Astrocyte of the spinal cord (primary cell): Measurements from ENCODE around the gene CLIC1.

Experiments
- DNase-seq: peaks from one replicate; pipeline ENCODE4 v3.0.0; 2011; ENCODE audit warnings: low read depth, low spot score
- H3K4me3 ChIP-seq: 2 replicates; pipeline ENCODE4 v1.5.1; 2011; ENCODE audit warnings: low read depth, mild to moderate bottlenecking, low read length, moderate library complexity
- in situ Hi-C: cut with HindIII; loops from 2 replicates; pipeline ENCODE4 v1.10.0; 2017; ENCODE audit warnings: low sequenced_read_pairs
- TF ChIP-seq, protein P1 (sequence below): IDR thresholded peaks from 2 replicates; pipeline ENCODE4 v1.5.1; 2012; ENCODE audit warnings: low read depth, mild to moderate bottlenecking, low read length, inconsistent platforms

CLIC1 gene

DNA sequence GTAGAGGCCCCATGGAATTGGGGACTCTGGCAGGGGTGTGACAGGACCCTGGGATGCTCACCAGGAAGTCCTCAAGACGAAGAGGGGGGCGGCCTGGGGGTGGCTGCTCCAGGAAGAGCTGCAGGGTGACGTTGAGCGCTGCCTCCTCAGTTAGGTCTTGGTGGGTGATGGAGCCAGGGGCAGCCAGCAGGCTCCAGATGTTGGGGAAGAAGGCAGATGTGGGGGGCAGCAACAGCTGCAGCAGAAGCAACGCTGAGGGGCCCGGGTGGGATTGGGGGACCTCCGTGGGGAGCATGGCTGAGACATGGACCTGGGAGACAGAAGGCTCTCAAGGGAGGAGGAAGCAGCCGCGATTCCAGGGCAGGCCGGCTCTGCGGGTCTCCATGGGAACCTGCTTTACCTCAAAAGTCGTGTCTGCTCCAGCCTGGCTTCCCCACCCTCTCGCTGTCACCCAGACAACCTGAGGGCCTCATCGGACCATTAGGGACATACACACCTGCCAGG lies 40.2 kb upstream of the CLIC1 start:
- TF ChIP-seq, protein P1, sequence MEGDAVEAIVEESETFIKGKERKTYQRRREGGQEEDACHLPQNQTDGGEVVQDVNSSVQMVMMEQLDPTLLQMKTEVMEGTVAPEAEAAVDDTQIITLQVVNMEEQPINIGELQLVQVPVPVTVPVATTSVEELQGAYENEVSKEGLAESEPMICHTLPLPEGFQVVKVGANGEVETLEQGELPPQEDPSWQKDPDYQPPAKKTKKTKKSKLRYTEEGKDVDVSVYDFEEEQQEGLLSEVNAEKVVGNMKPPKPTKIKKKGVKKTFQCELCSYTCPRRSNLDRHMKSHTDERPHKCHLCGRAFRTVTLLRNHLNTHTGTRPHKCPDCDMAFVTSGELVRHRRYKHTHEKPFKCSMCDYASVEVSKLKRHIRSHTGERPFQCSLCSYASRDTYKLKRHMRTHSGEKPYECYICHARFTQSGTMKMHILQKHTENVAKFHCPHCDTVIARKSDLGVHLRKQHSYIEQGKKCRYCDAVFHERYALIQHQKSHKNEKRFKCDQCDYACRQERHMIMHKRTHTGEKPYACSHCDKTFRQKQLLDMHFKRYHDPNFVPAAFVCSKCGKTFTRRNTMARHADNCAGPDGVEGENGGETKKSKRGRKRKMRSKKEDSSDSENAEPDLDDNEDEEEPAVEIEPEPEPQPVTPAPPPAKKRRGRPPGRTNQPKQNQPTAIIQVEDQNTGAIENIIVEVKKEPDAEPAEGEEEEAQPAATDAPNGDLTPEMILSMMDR, result no peak
- H3K4me3 ChIP-seq, result no peak overlapping the region
- in situ Hi-C loops, result no loop called here
- DNase-seq, result no peak

DNA sequence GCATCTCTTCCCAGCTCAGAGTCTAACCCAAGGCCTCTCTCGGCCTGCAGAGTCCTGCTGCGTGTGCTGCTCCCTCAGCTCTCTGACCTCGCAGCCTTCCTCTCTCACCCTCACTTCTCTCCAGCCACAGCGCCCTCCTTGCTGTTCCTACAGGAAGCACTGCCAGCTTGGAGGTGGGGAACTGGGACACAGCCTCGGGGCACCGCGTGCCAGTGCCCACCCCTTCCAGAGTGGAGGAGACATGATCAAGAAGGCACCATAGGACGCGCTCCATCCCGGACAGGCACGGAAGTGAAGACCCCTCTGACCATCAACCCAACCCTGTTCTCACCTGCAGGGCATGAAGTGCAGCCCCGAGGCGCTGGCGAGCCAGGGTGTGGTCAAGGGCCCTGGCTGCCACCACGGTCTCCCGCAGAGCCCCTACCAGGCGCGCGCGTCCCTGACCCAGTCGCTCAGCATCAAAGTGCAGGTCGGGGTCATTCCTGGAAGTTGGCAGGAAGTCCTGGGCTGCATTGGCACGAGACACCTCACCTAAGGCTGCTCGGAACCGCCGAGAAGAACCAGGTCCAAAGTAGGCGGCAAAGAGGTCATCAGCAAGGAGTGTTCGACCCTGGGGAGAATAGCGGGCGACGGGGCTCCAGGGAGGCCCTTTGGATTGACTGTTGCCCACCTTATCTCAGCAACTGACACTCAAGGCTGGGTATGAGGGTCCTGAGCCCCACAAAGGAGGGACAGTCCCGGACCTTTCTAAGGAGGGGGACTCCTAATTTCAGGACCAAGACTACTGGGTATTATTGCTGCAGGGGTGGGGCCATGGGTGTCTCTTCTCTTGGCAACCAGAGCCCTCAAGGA lies 39.5 kb upstream of the CLIC1 start:
- in situ Hi-C loops, result no loop called here
- H3K4me3 ChIP-seq, result no peak overlapping the region
- DNase-seq, result no peak
- TF ChIP-seq, protein P1, result no peak

DNA sequence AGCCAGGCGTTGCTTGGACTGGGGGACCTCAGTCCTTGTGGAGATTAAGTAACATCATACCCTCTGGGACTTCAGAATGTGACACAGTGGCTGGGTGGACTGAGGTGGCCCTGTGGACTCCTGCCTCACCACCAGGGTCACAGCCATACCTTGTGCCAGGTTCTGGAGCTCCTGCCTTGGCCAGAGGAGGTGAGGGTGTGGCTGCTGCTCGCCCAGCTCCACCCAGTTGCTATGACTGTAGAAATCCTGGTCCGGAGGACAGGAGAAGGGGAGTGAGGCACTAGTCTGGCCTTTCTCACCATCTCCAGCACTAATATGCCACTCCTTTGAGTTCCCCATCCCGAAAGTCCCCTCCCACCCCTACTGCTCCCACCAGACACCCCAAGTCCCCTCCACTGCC lies 38.9 kb upstream of the CLIC1 start:
- in situ Hi-C loops, result no loop called here
- no peak for DNase-seq
- no peak overlapping the region for H3K4me3 ChIP-seq
- TF ChIP-seq, protein P1, result no peak

DNA sequence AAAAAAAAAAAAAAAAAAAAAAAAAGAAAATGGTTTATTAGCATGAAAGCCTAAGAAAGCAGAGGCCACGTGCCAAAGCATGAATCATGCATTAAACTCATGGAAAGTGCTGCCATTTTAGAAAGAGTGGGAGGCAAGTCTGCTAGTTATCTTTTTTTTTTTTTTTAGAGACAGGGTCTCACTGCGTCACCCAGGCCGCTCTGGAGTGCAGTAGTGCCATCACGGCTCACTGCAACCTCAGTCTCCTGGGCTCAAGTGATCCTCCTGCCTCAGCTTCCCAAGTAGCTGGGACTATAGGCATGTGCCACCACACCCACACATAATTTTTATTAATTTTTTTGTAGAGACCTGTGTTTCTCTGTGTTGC lies 35.6 kb upstream of the CLIC1 start:
- TF ChIP-seq, protein P1, result no peak
- in situ Hi-C loops, result no loop called here
- no peak overlapping the region for H3K4me3 ChIP-seq
- DNase-seq, result no peak

DNA sequence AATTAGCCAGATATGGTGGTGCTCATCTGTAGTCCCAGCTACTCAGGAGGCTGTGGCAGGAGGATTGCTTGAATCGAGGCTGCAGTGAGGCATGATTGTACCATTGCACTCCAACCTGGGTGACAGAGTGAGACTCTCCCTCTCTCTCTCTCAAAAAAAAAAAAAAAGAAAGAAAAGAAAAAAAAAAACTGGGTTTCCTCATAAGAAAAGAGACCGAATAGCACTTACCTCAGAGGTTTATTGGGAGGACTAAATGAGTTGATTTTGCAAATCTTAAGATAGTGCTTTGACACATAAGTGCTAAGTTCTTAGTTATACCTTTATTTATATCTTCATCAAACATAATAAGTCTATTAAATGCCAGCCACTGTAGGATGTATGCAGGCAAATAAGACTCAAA lies 34.5 kb upstream of the CLIC1 start:
- TF ChIP-seq, protein P1, result no peak
- in situ Hi-C loops, result no loop called here
- DNase-seq, result no peak
- H3K4me3 ChIP-seq, result no peak overlapping the region

DNA sequence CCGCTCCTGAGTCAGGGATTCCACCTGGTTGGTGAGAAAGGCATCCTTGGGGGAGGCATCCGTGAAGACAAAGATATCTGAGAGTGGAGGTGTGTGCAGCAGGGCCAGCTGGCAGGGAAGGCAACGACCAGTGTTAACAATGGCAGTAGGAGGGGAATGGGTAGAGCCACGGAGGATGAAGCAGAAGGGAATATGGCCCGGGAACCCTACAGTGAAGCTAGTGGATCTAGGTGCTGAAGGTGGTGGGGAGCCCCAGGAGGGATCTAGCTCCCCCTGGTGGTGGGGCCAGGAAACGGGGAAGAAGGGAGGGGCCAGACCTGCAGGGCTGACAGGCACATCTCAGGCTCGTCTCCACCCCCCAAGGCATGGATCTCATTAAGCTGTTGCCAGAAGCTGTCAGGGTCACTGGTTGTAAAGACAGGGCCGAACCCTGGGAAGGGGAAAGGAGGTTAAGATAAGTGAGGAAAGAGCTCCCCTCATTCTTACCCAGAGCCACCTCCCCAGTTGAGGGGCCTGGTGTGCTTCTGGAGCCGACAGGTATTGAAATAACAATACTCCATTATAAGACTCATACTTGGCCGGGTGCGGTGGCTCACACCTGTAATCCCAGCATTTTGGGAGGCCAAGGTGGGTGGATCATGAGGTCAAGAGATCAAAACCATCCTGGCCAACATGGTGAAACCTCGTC lies 33.5 kb upstream of the CLIC1 start:
- TF ChIP-seq, protein P1, result peak; percentile 72
- no peak for DNase-seq
- in situ Hi-C loops, result no loop called here
- no peak overlapping the region for H3K4me3 ChIP-seq
